Esophagus squamous epithelium (tissue), 4 donors: ENCODE measurements around the gene OTUD4.

ENCODE experiments used
- CTCF ChIP-seq, 6 experiments: fragments of 450-650 bp in 4 of 6; fragments of 200-600 bp in 2 of 6; sonication (generic) in 2 of 6; IDR thresholded peaks; one replicate each; pipeline ENCODE4 v1.5.1; 2016 to 2019; ENCODE audit warnings: antibody characterized with exemption in 6 of 6, mild to moderate bottlenecking in 4 of 6, moderate library complexity in 4 of 6
- POLR2A ChIP-seq, 4 donors: fragments of 450-650 bp; IDR thresholded peaks; one replicate each; pipeline ENCODE4 v1.6.1; 2017; ENCODE audit warnings: antibody characterized with exemption in 4 of 4, mild to moderate bottlenecking in 4 of 4, moderate library complexity in 3 of 4

GRCh38 chr4:145101091-145101490, 79.3 kb downstream of the OTUD4 start:
- TF ChIP-seq CTCF (IDR thresholded peaks at IDR 0.05): no peak
- TF ChIP-seq POLR2A (IDR thresholded peaks at IDR 0.05): no peak
